VCaP (cell line): Measurements from ENCODE around the gene ZNF394.

Experiments
- H3K27ac ChIP-seq: fragments of 450-650 bp; 2 replicates; pipeline ENCODE4 v1.5.1; 2017
- CTCF ChIP-seq: fragments of 450-650 bp; conservative IDR thresholded peaks from 2 replicates; pipeline ENCODE4 v1.5.1; 2017; ENCODE audit warnings: mild to moderate bottlenecking, moderate library complexity

Gene ZNF394

GRCh38 chr7:99456288-99456687 lies 43.8 kb downstream of the ZNF394 start:
- no peak for TF ChIP-seq CTCF
- no peak overlapping the region for H3K27ac ChIP-seq

GRCh38 chr7:99455874-99456273 lies 44.2 kb downstream of the ZNF394 start:
- no peak for TF ChIP-seq CTCF
- H3K27ac ChIP-seq, result no peak overlapping the region

- no peak overlapping the region for H3K27ac ChIP-seq
- no peak for TF ChIP-seq CTCF
These were observed 47.0 kb downstream of the ZNF394 start for GRCh38 chr7:99453105-99453504.

- H3K27ac ChIP-seq, result no peak overlapping the region
- no peak for TF ChIP-seq CTCF
These were observed 47.5 kb downstream of the ZNF394 start for GRCh38 chr7:99452541-99452940.

GRCh38 chr7:99451936-99452335 lies 48.1 kb downstream of the ZNF394 start:
- no peak overlapping the region for H3K27ac ChIP-seq
- no peak for TF ChIP-seq CTCF

- no peak for TF ChIP-seq CTCF
- no peak overlapping the region for H3K27ac ChIP-seq
These were observed 50.8 kb downstream of the ZNF394 start for GRCh38 chr7:99449326-99449725.

GRCh38 chr7:99448855-99449254 lies 51.2 kb downstream of the ZNF394 start:
- no peak overlapping the region for H3K27ac ChIP-seq
- no peak for TF ChIP-seq CTCF

- H3K27ac ChIP-seq, result no peak overlapping the region
- TF ChIP-seq CTCF, result peak; percentile 75
These were observed 52.1 kb downstream of the ZNF394 start for GRCh38 chr7:99447943-99448342.
